Central memory CD4-positive, alpha-beta T cell (primary cell): ENCODE measurements around the gene ACAN.

ENCODE experiments used
- DNase-seq: peaks from one replicate; pipeline ENCODE4 v3.0.0; 2022

Gene ACAN

DNA sequence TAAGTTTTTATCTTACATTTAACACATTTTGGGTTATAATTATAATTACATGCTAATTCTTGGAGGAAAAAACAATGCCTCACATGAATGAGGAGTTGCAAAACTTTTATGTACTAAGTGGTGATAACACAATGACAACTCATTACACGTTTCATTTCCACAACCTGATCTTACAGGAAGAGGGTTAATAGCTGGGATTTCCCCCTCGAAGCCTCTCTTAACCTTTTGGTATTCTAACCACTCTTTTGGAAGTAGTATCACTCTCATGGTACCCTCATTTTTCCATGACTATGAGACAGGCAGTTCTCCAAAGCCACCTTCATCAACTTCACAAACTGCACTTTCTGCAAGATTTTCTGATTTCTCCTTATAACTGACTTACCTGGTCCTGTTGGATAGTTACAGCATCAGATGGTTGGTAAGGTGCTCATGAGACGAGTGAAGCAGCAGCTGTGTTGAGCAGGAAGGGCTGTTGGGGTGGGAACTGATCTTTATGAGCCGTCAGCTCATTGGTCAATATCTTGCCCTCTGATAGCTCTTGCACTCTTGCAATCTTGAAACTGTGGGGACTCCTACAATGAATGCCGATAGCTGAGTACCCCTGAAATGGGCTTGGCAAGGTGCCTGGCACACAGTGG, 41.6 kb downstream of the ACAN start:
- no peak for DNase-seq

- DNase-seq = no peak
Measured at GRCh38 chr15:88845616-88846015, 42.4 kb downstream of the ACAN start.

DNA sequence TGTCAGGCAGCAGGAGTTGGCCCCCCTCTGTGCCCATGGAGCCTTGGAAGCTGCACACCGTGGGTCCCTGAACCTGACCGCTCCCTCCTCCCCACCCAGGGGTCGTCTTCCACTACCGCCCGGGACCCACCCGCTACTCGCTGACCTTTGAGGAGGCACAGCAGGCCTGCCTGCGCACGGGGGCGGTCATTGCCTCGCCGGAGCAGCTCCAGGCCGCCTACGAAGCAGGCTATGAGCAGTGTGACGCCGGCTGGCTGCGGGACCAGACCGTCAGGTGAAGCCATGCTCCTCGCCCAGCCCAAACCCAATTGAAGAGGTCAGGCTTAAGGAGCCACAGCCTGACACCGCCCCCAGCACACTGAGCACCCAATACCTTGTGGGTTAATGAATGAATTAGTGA, 43.9 kb downstream of the ACAN start:
- DNase-seq = no peak

- no peak for DNase-seq
Measured at GRCh38 chr15:88848203-88848602, 45.0 kb downstream of the ACAN start.

DNA sequence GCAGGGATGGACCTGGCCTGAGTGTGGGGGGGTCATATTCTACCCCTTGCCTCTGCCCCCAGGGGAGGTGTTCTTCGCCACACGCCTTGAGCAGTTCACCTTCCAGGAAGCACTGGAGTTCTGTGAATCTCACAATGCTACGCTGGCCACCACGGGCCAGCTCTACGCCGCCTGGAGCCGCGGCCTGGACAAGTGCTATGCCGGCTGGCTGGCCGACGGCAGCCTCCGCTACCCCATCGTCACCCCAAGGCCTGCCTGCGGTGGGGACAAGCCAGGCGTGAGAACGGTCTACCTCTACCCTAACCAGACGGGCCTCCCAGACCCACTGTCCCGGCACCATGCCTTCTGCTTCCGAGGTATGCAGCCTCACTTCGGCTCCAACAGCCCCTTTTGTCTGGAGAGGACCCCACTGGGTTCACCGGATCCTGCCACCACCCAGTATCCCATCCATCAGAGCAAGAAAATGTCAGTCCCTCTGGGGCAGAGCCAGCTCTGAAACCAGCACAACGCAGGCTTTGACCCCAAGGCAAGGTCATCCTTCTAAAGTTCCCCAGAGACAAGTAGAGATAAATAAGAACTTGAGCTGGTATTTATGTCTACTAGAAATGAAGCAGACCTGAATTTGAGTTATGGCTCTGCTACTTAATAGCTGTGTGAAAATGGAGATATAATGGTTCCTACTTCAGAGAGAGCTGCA, 46.3 kb downstream of the ACAN start:
- no peak for DNase-seq

GRCh38 chr15:88852476-88852875, 49.2 kb downstream of the ACAN start:
- no peak for DNase-seq

DNA sequence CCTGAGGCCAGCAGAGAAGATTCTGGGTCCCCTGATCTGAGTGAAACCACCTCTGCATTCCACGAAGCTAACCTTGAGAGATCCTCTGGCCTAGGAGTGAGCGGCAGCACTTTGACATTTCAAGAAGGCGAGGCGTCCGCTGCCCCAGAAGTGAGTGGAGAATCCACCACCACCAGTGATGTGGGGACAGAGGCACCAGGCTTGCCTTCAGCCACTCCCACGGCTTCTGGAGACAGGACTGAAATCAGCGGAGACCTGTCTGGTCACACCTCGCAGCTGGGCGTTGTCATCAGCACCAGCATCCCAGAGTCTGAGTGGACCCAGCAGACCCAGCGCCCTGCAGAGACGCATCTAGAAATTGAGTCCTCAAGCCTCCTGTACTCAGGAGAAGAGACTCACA, 55.7 kb downstream of the ACAN start:
- no peak for DNase-seq

GRCh38 chr15:88859550-88859949, 56.3 kb downstream of the ACAN start:
- DNase-seq = no peak

- DNase-seq = no peak
Measured at GRCh38 chr15:88860212-88860611, 57.0 kb downstream of the ACAN start.

GRCh38 chr15:88863412-88863811, 60.2 kb downstream of the ACAN start:
- DNase-seq = no peak

- DNase-seq = no peak
Measured at GRCh38 chr15:88864861-88865497, 61.7 kb downstream of the ACAN start.

DNA sequence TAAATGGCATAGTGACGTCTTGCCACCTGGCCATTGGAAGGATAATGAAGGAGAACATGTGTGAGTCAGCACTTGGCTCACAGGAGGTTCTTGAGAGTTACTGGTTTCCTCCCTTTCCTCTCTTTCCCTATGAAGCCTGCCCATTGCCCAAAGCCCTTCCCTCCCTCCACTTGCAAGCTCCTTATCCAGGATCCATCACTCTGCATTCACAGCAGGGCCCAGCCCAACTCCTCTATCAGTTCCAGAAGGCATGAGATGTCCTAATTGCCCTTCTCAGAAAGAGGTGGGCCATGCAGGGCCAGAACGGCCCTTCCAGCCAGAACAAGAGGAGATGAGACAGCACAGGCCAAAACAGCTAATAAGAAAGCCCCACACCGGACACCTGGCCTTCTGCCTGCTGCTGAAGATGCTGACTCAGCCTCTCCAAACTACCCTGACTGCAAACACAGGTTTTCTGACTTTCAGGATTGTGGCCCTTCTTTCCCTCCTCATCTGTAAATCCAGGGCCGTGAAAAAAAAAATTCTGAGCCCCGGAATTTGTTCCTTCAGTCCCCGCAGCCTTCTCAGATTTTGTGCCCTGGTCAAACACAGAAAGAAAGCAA, 62.4 kb downstream of the ACAN start:
- DNase-seq = no peak

GRCh38 chr15:88866295-88866881, 63.2 kb downstream of the ACAN start:
- DNase-seq = no peak

GRCh38 chr15:88871313-88871712, 68.1 kb downstream of the ACAN start:
- DNase-seq = no peak

- DNase-seq = no peak
Measured at GRCh38 chr15:88872106-88872505, 68.9 kb downstream of the ACAN start.

GRCh38 chr15:88872706-88873105, 69.5 kb downstream of the ACAN start:
- no peak for DNase-seq

DNA sequence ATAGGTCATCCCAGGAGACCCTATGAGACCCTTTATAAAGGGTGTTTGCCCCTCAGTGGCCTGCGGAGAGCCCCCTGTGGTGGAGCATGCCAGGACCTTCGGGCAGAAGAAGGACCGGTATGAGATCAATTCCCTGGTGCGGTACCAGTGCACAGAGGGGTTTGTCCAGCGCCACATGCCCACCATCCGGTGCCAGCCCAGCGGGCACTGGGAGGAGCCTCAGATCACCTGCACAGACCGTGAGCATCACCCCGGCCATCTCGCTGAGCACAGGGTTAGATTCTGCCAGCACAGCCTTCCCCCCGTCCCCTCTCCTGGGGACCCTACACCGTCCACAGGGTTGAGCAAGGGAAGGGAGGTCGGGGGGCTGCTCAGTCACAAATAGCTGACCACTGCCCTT, 70.5 kb downstream of the ACAN start:
- no peak for DNase-seq

GRCh38 chr15:88874275-88874674, 71.0 kb downstream of the ACAN start:
- no peak for DNase-seq

GRCh38 chr15:88874684-88875083, 71.4 kb downstream of the ACAN start:
- DNase-seq = no peak

DNA sequence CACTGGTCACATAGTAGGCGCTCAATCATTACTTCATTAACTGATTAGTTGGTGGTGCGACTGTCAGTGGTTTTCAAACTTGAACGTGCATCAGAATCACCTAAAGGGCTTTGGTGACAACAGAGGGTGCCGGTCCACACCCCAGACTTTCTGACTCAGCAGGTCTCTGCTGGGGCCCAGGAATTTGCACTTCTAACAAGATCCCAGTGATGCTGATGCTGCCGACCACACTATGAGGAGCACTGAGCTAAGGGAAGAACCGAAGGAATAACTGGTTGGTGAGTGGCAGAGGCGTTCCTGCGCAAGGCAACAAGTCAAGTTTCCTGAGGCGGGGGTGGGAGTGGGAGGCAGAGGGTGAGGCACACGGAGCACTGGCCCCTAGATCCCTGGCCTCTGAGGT, 73.3 kb downstream of the ACAN start:
- DNase-seq = no peak

- DNase-seq = no peak
Measured at GRCh38 chr15:88877415-88877814, 74.2 kb downstream of the ACAN start.

DNA sequence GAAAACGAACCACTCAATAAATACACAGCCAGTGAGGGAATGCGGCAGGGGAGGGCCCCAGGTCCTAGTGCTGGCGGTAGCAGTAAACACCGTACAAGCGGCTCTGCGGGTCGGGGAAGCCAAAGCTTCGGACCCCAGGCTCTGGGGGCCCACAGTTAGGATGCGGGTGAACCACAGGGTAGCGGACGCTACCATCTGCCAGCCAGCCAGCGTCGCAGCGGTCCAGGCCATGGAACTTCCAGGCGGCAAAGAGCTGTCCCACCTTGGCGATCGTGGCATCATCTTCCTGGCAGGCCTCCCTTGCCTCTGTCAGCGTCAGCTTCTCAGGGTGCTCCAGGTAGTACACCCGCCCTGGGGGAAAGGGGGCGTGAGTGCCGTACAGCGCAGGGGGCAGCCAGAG, 74.7 kb downstream of the ACAN start:
- DNase-seq = no peak

GRCh38 chr15:88878720-88879184, 75.5 kb downstream of the ACAN start:
- peak; percentile 7 for DNase-seq
